Psoas muscle (tissue), 8 donors: Measurements from ENCODE around the gene FAM83E. TPM values are rescaled to one million over a fixed set of nuclear protein-coding genes. Genes with fewer than 3 reads are reported as not detected.

Source experiments
- ATAC-seq, 4 donors: fragments of 200-7000 bp; cut with Tn5 transposase; one replicate each; pipeline ENCODE4 v1.9.1; 2020; ENCODE audit warnings: moderate library complexity in 3 of 4, mild to moderate bottlenecking in 2 of 4
- DNase-seq, 2 donors: peaks; one replicate each; pipeline ENCODE4 v3.0.0-alpha.2; 2020
- H3K27ac ChIP-seq: fragments of 200-600 bp; one replicate; pipeline ENCODE4 v1.8.0; 2022
- H3K27me3 ChIP-seq, 3 donors: fragments of 200-600 bp in 1 of 3; one replicate each; pipeline versions ENCODE4 v1.6.1 to v1.8.0; 2013 to 2022; ENCODE audit warnings: low read length in 2 of 3, mild to moderate bottlenecking in 2 of 3, moderate library complexity in 1 of 3; ENCODE audit not compliant: insufficient read depth in 3 of 3
- H3K36me3 ChIP-seq, 2 donors: fragments of 200-600 bp in 1 of 2; one replicate each; pipeline versions ENCODE4 v1.6.1 to v1.8.0; 2013 to 2022; ENCODE audit warnings: low read depth in 1 of 2, mild to moderate bottlenecking in 1 of 2, moderate library complexity in 1 of 2; ENCODE audit not compliant: insufficient read depth in 1 of 2
- H3K4me1 ChIP-seq: fragments of 200-600 bp; one replicate; pipeline ENCODE4 v1.8.0; 2022
- H3K4me3 ChIP-seq: fragments of 200-600 bp; one replicate; pipeline ENCODE4 v1.8.0; 2022; ENCODE audit warnings: mild to moderate bottlenecking
- H3K9me3 ChIP-seq: fragments of 200-600 bp; one replicate; pipeline ENCODE4 v1.8.0; 2022
- WGBS, 3 donors: extraction: QIAGEN DNeasy Blood & Tissue Kit; methylation state at CpG; one replicate each; pipeline versions ENCODE4 v1.1.6 to v1.1.7; 2013; 5-methylcytosine and 5-hydroxymethylcytosine counted together
- intact Hi-C, 2 donors: fragments of 100-400 bp; cut with DNase I; formaldehyde crosslinking; loops; one replicate each; pipeline versions ENCODE4 v1.11.0 to v1.14.2; 2022
- polyA plus RNA-seq, 3 donors: library from polyadenylated mRNA; stranded (reverse); fragments of 200-250 nt; gene quantifications; one replicate each; pipeline ENCODE4 v1.2.3, GENCODE V29; 2013
- total RNA-seq, 4 donors: library from RNA; stranded (reverse); fragmentation: NEBNext Ultra II Directional in 2 of 4; extraction: Animal tissue kit (Norgen Biotek cat#: 25700) in 2 of 4; gene quantifications; one replicate each; pipeline versions ENCODE4 v1.2.1 to v1.2.4, GENCODE V29; 2021 to 2023
- TF ChIP-seq, protein P1 (sequence below): fragments of 200-600 bp; IDR thresholded peaks from one replicate; pipeline ENCODE4 v1.8.0; 2022; ENCODE audit warnings: antibody characterized with exemption
- donor health status: healthy with polysubstance abuse.
- donor health status: DM: no; HTN: no; CAD: no; lungs with moderate emphysema.
- donor health status: Bipolar disorder and iron deficiency.
- donor health status: healthy.
- donor health status: DM: yes; HTN: yes; CAD: no.
- donor health status: DM: no; HTN: no; CAD: no.
- donor health status: DM: no; HTN: no; CAD: no.
- donor health status: DM: yes; HTN: yes; CAD: no.

FAM83E gene
- total and polyA plus RNA-seq, 7 donors = 0.01 to 0.20 TPM; not detected in 5

DNA sequence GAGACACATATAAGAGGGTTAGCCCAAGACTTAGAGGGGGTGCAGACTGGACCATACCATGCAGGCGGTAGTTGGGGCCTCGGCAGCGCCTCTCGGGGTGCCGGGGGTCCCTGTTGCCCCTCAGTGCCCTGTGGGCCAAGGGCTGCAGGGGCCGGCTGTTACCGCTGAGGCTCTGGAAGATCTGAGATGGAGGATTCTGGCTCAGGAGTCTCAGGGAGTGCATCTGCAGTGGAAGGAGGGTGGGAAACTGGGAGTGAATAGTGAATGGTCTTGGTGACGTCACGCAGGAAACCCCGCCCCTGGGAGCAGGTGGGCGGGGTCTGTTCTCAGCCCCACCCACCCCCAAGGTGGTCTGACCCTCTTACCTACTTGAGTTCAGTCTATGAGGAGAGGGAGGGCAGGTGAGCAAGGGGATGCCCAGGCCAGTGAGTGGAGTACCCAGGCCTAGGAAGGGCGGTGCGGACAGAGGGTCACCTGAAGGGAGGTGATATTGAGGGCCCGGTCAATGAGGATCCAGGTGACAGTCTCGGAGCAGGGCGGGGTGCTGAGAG is 24.0 kb upstream of the FAM83E start:
- H3K4me1 ChIP-seq = peaks cover 18% of the 10 kb centered on the region
- WGBS, 3 donors = 78 to 84% (median 79%) methylated on average over 16 of the region's 16 CpGs
- peak overlapping the region; percentile 87 for H3K4me3 ChIP-seq

DNA sequence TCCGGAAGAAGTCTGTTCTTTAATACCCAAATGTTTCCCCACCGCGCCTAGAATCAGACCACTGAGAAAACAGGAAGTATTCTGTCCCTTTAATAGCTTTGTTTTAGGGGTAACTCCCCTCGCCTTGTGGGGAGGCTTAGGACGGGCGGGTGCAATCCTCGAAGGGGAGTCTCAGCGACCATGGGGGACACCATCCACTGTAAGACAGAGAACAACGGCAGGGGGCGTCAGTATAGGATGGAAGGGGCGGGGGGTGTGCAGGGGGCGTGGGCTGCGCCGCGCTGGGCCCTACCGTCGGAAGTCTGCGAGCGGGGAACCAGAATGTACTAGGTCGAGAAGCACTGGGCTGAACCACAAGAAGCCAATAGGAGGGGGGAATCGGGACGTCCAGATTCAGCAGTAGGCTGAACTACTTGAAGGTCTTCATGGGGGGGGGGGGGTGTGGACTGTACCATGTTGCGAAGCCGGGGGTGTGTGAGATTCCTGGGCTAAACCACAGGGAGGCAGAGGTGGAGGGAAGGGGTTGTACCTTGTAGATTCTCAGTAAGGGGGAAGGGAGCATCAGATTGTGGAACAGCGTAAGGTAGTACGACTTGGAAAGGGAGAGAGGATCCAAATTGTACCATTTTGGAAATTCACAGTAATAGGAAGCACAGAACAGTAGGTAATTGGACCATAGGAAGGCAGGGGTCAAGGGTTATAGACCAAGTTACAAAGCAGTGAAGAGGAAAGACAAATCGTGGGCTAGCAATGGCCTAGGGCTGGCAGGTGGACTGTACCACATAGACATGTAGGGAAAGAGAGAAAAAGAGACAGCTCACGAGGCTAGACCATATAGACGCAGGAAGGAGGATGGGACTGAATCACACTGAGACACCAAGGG is 23.3 kb upstream of the FAM83E start:
- Histone ChIP-seq H3K27ac (peak overlapping the region; percentile 97), H3K4me3 (peak overlapping the region; percentile 87), H3K27me3 (no peaks in the 10 kb centered on the region), H3K9me3 (no peaks in the 10 kb centered on the region), H3K4me1 (peaks cover 25% of the 10 kb centered on the region), H3K36me3 (no peaks in the 10 kb centered on the region)
- TF ChIP-seq, protein P1, sequence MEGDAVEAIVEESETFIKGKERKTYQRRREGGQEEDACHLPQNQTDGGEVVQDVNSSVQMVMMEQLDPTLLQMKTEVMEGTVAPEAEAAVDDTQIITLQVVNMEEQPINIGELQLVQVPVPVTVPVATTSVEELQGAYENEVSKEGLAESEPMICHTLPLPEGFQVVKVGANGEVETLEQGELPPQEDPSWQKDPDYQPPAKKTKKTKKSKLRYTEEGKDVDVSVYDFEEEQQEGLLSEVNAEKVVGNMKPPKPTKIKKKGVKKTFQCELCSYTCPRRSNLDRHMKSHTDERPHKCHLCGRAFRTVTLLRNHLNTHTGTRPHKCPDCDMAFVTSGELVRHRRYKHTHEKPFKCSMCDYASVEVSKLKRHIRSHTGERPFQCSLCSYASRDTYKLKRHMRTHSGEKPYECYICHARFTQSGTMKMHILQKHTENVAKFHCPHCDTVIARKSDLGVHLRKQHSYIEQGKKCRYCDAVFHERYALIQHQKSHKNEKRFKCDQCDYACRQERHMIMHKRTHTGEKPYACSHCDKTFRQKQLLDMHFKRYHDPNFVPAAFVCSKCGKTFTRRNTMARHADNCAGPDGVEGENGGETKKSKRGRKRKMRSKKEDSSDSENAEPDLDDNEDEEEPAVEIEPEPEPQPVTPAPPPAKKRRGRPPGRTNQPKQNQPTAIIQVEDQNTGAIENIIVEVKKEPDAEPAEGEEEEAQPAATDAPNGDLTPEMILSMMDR = no peak
- WGBS, 3 donors = 9% methylated on average over 28 to 29 of the region's 29 CpGs
- intact Hi-C loops = loop anchor here (2.0 to 10.0 kb wide), 2 partner anchors 81 to 327 kb away; partner anchors contain the start of genes FTL (in 1 of the 2) and MAMSTR (in 1 of the 2)
- DNase-seq (peak; percentile 81 to 91), ATAC-seq (peak; percentile 40 to 60 (median 52))

More for the DNA sequence above, 24.0 kb upstream of the FAM83E start:
- Histone ChIP-seq H3K27me3 (no peaks in the 10 kb centered on the region), H3K9me3 (no peaks in the 10 kb centered on the region), H3K27ac (peak overlapping the region; percentile 97), H3K36me3 (no peaks in the 10 kb centered on the region)
- TF ChIP-seq, protein P1 = no peak
- DNase-seq = peak in 1 of 2 donors; percentile 58
- intact Hi-C loops = loop anchor here (2.0 to 10.0 kb wide), 2 partner anchors 80 to 326 kb away; partner anchors contain the start of genes FTL (in 1 of the 2) and MAMSTR (in 1 of the 2)
- no peak for ATAC-seq

GRCh38 chr19:48637449-48637947 is 22.6 kb upstream of the FAM83E start:
- Histone ChIP-seq H3K9me3 (no peaks in the 10 kb centered on the region), H3K36me3 (no peaks in the 10 kb centered on the region), H3K4me1 (peaks cover 32% of the 10 kb centered on the region), H3K27me3 (no peaks in the 10 kb centered on the region), H3K27ac (peak overlapping the region; percentile 97), H3K4me3 (peak overlapping the region; percentile 87)
- WGBS, 3 donors = 0 to 1% (median 0%) methylated on average over 38 of the region's 38 CpGs
- DNase-seq (peak; percentile 99 to 100), ATAC-seq (peak; percentile 75 to 80 (median 76))
- TF ChIP-seq, protein P1 = no peak
- intact Hi-C loops = loop anchor here in 1 of 2 donors (10.0 kb wide), 1 partner anchor 327 kb away; the partner anchor contains the start of gene FTL

- Histone ChIP-seq H3K9me3 (no peaks in the 10 kb centered on the region), H3K27me3 (no peaks in the 10 kb centered on the region), H3K27ac (peak within 1 kb of the TSS; percentile 97), H3K36me3 (no peaks in the 10 kb centered on the region), H3K4me1 (peaks cover 37% of the 10 kb centered on the region), H3K4me3 (peak within 1 kb of the TSS; percentile 87)
- ATAC-seq (peak; percentile 8 to 36 (median 18)), DNase-seq (peak in 1 of 2 donors; percentile 83)
- intact Hi-C loops = loop anchor here in 1 of 2 donors (10.0 kb wide), 1 partner anchor 328 kb away; the partner anchor contains the start of gene FTL
- WGBS, 3 donors = 0 to 1% (median 0%) methylated on average over 36 to 40 of the region's 40 CpGs
- TF ChIP-seq, protein P1 = no peak
Observed at GRCh38 chr19:48636859-48637448, 22.1 kb upstream of the FAM83E start, which contains the start of gene DBP. TSS of gene DBP (minus strand) at chr19:48637379. CDS start at chr19:48636994, 385 bp downstream.
